Muscle of arm (tissue), 12 donors: ENCODE data around the gene KRT36. TPM values are rescaled to one million over a fixed set of nuclear protein-coding genes. Genes with fewer than 3 reads are reported as not detected.

Source experiments
- DNase-seq: peaks from one replicate; pipeline ENCODE4 v3.0.0-alpha.2; 2013
- polyA plus RNA-seq, 12 donors: library from polyadenylated mRNA; unstranded; fragments of 120-200 nt; gene quantifications; one replicate each; pipeline ENCODE4 v1.2.1, GENCODE V29; 2013; ENCODE audit not compliant: insufficient read length in 12 of 12

Gene KRT36
- polyA plus RNA-seq, 12 donors: 0.23 TPM; not detected in 11

DNA sequence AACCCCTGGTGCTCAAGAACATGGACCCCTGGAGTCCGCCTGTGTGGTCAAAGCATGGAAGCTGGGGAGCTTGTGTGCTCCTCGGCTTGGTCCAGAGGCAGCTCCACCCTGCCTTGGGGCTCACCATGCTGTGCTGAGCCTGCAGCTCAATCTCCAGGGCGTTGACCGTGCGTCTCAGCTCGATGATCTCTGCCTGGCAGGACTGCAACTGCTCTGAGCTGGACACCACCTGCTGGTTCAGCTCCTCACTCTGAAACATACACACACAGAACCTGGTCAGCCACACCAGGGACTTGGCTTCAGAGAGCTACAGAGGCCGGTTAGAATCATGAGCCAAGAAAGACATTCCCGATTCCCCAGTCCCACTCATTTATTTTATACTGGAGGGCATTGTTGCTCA, 11.5 kb downstream of the KRT36 start:
- no peak for DNase-seq

DNA sequence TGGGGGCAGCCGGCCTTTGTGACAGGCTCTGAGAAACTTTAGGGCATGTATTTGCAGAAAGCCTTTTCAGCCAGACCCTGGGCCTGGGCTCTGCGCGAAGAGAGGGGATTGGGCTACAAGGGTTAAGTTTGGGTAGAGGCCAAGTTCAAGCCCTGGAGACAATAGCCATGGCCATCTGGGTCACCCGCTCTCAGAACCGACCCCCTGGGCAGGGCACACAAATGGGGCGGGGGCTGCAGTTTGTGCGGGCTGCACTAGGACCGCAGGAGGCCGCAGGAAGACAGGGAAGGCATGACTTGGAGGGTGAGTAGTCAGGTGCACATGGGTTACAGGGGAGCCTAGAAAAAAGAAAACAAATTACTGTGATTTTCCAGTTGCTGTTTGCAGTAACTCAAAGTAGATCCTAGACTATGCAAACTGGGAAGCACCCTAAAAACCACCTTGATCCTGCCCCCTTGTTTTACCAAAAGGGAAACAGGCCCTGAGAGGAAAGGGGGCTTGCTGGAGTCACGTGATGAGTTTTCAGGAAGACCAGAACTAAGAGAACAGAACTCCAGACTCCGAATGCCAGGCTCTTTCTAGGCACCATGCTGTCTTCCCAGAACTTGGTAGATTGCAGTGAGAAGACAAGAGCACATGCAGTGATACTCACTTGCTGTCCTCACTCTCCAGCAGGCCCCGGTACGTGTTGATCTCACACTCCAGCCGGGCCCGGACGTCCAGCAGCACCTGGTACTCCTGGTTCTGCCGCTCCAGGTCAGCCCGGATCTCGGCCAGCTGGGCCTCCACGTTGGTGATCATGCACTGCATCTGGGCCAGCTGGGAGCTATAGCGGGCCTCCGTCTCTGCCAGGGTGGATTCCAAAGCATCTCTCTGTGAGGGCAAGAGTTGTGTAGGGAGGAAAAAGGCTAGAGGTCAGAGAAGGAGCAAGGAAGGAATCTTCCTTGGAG, 12.6 kb downstream of the KRT36 start:
- no peak for DNase-seq

DNA sequence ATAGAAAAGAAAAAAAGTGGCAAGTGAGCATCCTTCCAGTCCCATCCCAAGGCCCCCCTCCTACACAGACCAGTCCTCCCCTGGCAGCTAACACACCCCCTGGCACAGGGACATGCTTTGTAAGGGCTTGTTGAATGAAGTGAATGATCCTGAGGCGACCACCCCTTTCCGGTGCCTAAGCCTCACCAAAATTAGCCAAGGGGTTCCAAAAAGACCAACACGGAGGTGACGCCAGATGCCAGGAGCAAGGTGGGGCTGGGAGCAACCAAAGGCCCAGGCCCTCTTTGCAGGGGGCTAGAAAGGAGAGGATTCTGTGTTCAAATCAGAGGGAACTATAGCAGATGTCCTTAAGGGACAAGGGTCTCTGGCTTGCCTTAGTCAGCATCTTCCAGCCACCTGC, 14.3 kb downstream of the KRT36 start:
- no peak for DNase-seq

DNA sequence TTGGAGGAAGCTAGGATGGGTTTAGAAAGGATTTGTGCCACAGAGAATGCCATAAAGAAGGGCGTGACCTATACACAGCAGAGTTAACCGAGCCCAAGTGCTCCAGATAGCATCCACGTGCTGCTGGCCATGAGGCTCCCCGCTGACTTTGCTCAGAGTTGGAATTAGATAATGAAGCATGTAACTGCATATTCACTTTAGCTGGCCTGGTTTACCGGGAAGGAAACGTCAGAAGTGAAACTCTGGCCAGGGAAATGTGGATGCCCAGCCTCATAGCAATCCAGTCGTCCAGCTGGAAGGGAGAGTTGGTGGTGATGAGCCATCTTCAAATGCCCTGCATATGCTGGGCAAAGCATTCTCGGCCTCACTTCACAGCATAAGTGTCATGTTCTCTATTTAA, 14.8 kb downstream of the KRT36 start:
- DNase-seq: no peak

DNA sequence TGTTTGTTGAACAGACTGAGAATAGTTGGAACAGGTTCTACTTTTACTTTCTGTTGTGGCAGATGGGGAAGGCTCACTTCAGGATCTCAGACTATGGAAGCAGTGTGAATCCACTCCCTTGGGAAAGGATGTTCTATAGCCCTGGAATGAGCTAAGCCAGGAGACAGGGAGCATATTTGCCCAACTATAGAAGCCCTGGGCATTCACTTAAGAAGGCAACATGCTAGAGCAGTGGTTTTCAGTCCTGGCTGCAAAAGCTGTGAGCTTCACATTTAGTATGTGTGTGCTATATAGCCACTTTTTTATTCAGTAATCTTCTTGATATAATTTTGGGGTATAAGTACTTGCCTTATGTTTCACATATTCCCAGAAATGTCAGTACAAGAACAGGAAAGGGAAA, 21.4 kb downstream of the KRT36 start:
- no peak for DNase-seq

DNA sequence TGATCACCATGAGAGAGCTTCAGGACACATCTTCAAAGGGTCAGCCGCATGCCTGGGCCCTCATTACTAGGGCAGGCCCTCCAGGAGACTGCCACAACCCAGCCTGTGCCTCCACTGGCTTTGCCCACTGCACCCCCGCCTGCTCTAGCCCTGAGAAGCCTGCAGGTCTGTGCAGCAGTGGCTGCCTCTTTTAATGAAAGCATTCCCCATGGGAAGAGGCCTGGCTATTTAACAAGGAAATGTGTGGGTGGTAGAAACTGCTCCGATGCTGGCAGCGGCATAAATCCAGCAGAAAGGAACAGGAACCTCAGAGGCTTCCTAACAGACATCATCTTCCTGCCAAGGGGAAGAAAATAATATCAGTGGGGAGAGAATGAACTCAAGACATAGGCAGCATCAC, 22.1 kb downstream of the KRT36 start:
- no peak for DNase-seq

DNA sequence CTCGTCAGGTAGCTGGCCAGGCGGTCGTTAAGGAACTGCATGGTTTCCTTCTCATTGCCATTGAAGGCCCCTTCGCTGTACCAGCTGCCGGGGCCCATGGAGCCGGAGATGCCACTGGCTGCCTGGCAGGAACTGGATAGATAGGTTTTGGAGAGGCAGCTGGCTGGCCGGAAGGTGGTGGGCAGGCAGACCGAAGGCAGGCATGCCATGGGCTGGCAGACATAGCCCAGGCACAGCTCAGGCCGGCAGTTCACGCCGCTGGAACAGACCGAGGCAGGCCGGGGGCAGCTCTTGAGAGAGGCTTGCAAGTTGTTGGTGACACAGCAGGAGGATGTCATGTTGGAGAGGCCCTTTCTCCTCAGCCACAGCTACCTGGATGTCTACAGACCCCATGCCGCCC, 22.7 kb downstream of the KRT36 start, which contains the start of gene KRT32:
Gene KRT32 (minus strand): TSS at position 399 of the 400 bp plus-strand sequence. CDS start 61 bp downstream, at position 338.
- DNase-seq: no peak

DNA sequence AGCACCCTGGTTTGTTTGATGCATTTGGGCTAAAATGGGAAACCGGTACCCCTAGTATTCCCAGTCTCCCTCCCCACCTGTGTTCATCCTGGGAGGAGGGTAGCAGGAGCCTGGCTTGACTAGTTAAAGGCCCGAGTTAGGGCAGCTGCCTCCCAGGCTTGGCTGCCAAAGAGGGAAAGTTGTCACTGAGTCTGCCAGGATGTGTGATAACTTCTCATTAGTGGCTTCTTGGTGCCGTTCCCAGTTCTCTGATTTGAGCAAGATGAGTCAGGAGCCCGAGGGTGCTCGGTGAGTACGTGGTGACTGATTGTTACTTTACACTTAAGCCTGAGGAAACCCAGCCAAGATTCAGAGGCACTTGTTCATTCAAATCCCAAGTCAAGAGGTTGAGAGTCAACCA, 25.0 kb downstream of the KRT36 start:
- DNase-seq: no peak

DNA sequence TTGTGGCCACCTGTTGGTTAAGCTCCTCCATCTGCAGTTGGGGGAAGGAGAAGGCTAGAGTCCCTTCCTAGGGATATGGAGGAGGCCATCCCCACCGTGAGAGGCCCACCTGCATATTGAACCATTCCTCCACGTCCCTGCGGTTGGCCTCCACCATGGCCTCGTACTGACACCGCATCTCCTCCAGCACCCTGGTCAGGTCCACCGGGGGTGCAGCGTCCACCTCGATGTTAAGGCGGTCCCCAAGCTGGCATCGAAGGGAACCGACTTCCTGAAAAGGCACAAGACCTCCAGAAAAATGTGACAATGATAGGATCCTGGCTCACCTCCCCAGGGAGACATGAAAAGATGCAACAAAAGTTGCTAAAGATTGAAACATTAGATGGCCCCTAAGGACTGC, 25.5 kb downstream of the KRT36 start:
- DNase-seq: no peak

DNA sequence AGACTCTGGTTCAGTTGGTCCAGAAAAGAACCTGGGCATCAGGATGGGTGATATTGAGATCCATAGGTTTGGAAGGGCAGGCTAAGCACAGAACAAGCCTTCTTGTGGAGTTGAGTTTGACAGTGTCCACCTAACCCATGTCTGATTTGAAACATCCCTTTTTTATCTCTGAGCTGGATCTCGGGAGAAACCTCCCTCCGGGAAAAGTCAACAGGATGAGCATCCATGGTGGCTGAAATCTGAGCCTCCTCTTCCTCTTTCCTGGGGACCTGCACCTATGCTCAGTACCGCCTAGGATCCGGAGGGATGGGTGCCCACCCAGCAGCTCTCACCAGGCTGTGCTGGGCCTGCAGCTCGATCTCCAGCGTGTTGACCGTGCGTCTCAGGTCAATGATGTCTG, 26.0 kb downstream of the KRT36 start:
- DNase-seq: no peak

DNA sequence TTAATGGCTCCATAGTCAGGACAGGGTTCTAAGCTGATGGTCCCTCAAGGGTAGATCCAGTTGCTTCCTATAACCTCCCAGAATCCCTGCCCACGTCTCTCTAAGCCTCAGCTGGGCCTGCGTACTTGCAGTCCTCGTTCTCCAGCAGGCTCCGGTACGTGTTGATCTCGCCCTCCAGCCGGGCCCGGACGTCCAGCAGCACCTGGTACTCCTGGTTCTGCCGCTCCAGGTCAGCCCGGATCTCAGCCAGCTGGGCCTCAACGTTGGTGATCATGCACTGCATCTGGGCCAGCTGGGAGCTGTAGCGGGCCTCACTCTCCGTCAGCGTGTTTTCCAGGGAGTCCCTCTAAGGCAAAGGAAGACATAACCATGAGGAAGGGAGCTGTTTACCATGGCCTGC, 27.0 kb downstream of the KRT36 start:
- no peak for DNase-seq

DNA sequence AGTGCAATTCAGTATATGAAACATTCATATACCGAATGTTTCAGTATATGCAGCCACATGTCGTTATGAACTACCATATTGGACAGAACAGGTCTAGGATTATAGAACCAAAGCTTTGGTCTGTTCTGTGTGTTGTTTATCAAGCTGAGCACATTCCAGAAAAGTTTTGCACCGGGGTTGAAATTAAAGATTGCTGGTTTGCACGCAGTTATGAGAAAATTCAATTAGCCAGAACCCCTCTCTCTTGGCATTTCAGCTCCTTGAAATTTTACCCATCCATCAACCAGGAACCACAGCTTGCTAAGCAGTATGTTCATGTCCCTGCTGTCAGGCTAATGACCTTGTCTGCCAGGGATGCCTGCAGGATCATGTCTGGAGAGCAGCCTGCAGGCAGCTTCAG, 32.0 kb downstream of the KRT36 start:
- DNase-seq: no peak

DNA sequence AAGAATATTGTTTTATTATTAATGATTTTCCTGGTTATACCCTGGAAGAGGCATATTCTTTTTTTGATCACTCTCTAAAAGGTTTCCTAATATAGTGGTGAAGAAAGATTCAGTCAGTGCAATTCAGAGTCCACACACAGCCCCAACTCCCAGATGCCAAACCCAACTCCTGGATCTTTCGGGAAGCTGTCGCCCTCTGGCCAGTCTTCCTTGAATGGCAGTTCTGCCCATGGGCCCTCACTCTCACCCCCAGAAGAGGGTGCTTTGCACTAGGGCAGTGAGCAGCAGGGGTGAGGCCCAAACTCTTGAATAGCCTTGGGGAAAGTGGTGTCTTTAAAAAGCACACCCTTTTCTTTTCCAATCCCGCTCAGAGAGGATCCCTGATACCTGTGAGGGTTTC, 33.5 kb downstream of the KRT36 start:
- no peak for DNase-seq

DNA sequence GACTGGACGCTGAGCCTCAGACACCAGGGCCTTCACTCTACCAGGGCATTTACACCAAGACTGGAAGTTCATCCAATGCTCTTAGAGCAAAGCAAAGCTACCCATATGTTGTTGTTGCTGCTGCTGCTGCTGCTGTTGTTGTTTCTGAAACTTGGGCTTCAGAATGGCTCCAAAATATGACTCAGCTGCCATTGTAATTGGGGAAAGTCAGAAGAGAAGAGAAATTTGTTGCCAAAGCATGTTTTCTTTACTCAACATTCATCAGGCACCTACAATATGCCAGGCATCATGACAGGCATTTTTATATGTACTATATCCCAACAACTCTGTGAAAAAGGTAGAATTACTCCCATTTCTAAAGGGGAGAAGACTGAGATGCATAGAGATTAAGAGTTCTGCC, 34.5 kb downstream of the KRT36 start:
- no peak for DNase-seq

DNA sequence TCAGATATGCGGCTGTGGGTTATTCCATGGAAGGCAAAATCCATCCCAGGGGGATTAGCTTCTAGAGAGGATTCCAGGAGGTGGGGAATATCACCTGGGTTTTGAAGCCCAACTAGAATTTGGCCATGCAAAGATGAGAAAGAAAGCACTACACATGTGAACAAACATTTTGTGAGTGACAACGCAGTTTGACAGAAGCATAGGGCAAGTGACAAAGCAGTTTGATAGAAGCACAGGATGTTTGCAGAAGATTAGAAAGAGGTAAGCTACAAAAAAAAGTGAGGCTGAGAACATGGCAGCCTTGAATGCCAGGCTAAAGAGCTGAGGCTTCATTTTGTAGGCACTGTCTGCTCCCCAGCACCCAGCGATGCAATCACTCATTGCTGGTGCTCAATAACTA, 36.6 kb downstream of the KRT36 start:
- DNase-seq: no peak

DNA sequence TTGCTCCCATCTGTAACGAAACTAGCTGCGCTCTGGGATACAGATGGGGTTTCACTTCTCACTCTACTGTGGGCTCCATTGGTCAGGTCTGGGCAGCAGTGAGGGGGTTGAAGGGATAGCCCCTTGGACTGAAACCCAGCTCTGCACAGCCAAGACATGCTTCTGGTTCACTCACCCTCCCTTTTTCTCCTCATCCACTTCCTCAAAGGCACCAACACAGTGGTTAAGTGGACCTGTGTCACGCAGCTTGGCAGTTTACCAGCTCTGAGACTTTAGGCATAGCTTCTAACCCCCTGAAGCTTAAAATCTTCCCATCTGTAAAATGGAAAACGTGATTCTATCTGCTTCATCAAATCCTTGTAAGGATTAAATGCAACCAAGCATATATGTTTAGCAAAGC, 37.4 kb downstream of the KRT36 start:
- no peak for DNase-seq

DNA sequence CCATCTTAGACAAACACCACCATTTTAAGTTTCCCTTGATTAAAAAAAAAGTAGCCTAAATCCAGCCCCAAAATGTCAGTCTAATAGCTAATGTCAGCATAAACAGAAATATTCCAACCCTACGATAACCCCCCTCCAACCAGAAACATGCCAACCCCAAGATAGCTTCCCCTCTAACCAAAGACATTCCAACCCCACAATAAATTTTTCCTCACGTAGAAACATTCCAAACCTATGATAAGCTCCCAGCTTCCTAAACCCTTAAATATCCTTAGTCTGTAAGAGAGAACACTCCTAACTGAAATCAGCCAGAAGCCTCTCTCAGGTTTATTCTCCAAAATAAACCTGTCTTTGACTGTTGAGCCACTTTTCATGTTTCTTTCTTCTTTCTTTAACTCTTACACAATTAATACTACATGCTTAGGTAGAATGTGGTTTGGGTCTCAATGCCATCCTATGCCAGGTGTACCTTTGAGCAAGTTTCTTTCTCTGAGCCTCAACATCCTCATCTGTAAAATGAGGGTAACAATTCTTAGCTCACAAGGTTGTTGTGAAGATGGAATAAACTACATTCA, 38.5 kb downstream of the KRT36 start:
- no peak for DNase-seq

DNA sequence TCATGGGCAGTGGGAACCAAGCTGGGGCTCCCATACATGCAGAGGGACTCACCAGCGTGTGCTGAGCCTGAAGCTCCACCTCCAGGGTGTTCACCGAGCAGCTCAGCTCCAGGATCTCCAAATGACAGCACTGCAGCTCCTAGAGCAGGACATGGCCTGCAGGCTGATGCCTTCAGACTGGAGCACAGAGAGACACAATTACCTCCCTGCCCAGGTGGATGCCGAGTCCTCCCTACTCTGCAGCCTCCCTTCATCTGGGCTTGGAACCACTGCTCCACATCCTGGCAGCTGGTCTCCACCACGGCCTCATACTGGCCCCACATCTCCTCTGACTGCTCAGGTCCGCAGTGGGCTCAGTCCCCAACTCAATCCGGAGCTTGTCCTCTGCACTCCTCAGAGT, 40.7 kb downstream of the KRT36 start:
- no peak for DNase-seq

DNA sequence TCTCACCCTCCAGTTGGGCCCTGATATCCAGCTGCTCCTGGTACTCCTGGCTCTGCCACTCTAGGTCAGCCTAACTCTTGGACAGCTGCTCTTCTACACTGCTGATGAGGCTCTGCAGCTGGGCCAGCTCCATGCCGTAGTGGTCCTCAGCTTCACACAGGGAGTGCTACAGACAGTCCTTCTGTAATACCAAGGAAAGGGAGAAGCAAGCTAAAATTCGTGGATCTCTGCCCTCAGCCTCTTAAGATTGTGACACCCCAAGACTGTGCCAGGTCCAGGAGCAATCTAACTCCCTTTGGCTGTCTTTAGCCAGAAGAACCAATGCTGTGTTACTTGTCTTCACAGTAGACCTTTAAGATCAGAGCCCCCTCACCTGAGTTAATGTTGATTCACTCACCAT, 41.2 kb downstream of the KRT36 start:
- DNase-seq: no peak

DNA sequence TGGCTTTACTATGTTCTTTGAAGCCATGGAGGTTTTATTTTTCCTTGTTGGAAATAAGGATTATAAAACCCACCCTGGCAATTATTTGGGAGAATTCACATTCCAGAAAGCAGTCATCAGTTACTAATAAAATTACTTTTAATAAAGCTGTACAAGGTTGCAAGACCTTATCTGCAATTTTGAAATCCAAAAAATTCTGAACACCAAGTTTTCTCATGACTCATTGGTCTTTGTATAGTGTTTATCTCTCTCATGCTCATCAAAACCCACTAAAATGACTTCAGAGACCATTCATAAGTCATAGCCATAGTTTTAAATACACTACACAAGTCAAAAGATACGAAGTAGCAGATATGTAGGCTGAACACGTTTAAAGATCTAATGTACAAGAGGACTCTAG, 42.9 kb downstream of the KRT36 start:
- DNase-seq: no peak

DNA sequence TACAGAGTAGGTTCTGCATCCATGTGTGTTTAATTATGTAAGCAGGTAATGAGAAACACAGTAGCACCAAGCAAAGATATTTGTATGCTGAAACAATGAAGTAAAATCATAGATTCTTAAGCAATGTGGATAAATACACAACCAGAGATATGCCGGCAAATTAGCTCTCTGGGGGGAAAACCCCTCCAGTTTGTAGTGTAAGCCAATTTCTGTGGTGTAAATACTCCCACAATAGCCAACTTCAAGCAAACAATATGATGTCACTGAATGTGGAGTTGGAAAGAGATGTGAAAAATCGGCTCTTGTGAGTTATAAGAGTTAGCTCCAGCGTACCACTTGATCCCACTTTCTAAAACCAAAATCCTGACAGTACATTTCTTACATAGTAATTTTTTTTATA, 45.1 kb downstream of the KRT36 start:
- DNase-seq: no peak

DNA sequence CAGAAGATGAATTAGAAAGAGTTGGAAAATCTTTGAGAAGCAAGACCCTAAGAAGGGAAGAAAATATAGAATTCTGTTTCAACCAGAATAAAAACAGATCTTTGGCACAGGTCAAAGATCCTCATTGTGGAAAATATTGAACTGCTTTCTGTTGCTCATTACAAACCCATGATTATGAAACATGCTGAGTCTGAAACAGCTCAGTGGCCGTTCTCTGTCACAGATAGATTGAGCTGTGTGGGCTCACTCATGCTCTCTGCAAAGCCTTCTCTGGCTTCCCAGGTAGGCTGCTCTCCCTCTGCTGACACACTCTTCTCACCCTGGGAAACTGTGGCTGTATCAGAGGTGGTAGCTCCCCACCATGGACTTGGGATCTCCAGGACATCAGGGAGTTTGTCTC, 45.5 kb downstream of the KRT36 start:
- no peak for DNase-seq

DNA sequence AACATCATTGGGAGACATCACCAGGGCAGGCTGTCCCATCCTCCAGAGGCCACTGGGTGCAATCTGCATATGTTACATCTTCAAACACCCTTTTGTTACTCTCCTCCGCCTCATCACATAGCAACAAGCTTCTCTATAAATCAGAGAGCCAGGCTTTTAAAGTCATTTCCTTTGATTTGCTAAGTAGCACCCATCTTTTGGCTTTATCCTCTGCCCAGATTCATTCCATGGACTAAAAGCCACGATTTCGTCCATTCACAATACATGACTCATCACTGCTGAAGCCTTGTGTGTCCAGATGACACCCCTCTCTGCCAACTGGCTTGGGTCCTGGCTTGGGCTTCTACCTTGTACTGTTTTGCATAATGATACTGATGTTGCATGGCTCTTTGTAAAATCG, 47.0 kb downstream of the KRT36 start:
- DNase-seq: no peak
